ENCODE measurements around the gene MFSD6.

Gene MFSD6

DNA sequence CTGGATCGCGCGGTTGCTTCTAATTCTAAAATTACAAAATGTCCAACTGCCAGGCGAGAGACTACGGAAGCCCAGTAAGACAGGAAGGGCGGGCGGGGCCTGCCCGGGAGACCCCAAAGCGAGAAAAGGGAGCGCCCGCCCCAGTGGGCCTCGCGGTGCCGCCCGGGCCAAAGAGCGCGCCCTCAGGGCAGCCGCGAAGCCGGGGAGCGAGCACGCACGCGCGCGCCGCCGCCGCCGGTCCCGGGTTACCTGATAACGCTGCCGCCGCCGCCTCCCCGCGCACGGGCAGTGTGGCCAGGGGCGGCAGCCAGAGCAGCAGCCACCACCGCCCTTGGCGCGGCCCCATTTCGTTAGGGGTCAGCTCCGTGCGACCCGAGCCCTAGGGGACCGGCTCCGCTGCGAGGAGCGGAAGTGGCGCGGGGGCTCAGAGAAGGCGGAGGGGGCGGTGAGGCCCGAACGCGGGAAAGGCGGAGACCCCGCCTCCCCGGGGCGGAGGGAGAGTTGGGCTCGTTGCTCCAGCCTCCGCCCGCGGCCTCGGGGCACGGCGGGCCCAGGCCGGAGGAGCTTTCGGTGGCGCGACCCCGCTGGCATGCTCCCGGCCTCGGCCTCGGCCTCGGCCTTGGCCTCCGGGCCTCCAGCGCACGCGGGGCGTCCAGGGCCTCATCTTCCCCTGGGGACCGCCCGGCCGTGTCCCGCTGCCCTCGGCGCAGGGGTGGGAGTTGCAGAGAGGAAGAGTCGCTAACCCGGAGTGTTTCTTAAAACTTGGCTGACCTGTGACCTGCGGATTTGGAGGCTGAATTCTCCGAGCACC, 126.4 kb downstream of the MFSD6 start, which contains the start of gene NEMP2:
NEMP2 (minus strand) TSS at position 413 of the 811 bp plus-strand sequence; CDS start at position 346, 67 bp downstream.
- peak; percentile 67 for DNase-seq

DNA sequence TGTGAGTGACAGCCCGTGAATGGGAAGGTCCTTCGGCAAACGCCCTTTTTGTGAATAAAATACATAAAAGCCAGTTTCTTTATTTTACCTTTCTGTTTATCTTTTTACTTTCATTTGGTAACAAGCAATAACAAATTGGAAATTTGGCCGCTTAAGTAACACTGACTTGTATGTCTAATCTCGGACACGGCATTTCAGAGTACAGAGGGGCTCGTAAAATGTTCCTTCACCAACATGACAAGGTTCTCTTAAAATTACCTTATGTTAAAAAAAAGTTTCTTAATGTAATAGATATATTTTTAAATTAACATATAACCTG, 126.9 kb downstream of the MFSD6 start:
- no peak for DNase-seq

DNA sequence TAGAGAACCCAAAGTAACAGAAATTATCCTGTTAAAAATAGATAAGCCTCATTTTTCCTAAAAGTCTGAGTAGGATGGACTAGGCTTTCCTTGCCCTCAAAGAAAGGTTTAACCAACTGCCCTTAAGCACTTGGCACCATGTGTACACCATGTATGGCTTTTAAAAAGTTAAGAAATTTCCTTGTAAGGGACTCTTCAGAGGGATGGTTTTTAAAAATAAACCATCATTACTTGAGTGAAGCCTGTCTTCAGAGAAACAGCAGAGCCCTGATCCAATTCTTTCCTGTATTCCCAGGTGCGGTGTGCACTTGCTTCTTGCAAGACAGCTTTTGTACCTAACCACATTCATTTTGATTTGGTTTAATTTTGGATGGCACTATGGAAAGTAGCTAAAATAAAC, 127.4 kb downstream of the MFSD6 start:
- no peak for DNase-seq

DNA sequence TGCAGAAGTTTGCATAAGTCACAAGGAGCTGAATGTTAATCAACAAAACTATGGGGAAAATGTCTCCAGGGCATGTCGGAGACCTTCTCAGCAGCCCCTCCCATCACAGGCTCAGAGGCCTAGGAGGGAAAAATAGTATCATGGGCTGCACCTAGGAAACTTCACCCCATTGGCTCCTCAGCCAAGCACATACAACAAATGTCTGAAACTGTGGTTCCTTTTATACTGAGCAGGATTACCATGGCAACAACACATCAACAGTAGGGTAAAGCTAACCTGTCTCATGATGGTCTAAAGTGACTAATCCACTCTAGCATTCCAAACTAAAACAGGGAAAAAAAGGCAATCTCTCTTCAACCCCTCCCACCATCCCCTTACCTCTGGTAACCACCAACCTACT, 129.6 kb downstream of the MFSD6 start:
- no peak for DNase-seq

DNA sequence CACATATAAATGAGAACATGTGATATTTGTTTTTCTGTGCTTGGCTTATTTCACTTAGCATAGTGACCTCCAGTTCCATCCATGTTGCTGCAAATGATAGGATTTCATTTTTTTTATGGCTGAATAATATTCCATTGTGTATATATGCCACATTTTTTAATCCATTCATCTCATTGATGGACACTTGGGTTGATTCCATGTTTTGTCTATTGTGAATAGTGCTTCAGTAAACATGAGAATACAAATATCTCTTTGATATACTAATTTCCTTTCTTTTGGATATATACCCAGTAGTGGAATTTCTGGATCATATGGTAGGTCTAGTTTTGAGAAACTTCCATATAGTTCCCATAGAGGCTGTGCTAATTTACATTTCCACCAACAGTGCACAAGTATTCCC, 130.0 kb downstream of the MFSD6 start:
- DNase-seq = no peak

DNA sequence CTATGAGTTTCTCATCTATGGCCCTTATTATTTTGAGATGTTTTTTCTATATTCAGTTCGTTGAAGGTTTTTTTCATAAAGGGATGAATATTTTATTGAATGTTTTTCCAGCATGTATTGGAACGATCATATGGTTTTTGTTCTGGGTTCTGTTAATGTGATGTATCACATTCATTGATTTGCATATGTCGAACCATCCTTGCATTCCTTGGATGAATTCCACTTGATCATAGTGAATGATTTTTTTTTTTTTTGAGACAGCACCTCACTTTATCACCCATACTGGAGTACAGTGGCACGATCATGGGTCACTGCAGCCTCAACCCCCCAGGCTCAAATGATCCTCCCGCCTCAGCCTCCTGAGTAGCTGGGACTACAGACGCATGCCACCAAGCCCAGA, 131.9 kb downstream of the MFSD6 start:
- DNase-seq = no peak

DNA sequence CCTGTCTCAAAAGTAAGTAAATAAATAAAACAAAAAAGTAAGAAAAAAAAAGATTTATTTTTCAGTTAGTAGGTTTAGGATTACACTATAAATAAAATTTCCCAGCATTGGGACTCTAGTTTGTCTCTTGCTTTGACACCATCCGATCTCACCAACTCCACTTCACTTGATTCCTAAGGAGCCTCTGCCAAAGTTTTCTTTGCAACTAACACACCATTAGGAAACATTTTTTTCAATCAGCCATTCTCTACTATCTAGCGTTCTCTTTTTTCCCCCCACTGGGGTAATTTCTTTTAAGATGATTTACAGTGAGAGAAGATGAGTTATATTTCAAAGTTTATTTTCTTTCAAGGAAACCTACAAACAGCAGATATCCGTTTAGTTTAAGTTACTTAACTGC, 136.9 kb downstream of the MFSD6 start:
- no peak for DNase-seq

DNA sequence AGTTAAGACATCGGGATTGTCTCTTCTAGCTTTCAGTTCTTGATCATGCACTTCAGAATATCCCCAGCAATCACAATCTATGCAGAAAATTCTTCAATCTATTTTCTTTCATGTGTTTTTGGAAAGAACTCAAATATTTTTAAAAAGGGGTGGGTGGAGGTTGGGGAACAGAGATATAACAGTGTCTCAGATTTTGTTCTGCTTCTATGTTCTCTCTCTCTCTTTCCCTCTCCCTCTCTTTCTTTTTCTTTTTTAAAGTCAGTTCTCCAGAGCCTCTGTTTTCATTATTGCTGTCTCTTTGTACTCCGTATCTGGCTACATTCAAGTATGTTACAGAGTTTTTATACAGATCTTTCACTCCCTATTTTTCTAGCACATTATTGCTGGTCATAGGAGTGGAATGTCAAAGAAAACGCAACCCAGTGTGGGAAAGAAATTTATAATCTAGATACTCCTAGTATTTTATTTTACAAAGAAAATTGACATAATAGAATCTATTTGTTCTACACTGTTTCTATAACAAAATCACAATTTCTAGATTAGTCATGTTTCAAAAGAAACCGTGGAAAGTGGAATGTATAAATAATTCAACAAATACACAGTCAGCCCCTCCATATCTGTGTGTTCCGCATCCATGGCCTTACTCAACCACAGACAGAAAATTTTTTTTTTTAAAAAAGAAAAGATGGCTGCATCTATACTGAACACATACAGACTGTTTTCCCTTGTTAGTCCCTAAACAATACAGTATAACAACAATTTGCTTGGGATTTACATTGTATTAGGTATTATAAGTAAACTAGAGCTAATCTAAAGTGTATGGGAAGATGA, 137.6 kb downstream of the MFSD6 start:
- DNase-seq = no peak

DNA sequence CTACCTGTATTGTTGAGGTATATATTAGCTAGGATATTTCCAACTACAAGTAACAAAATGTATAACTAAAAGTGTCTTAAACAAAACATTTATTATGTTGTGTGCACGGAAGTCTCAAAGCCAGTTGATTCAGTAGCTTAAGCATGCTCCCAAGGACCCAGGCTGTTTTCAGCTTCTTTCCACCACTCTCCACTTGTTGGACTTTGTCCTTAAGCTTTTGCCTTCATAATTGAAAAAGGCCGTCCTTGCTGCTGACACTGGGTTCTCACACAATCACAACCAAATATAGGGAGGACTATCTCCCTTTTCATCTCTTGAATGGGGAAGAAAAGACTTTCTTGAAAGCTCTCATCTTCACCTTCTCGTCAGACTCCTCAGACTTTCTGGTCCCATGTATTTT, 138.6 kb downstream of the MFSD6 start:
- DNase-seq = no peak

DNA sequence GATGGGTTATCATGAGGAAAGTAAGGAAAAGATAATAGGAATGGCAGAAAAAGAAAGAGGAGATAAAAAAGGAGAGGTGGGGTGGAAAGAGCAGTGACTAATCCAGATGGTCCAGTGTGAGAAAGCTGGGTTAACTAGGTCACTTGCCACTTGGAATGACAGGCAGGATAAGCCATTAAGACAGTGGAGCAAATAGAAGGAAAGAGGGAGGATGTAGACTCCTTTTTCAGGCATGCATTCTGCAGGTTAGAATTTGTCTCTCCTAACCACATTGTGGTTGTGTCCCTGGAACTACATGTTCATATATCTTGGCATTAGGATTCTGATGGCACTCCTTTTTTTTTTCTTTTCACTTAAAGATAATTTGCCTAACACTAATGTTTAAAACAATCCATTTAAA, 139.7 kb downstream of the MFSD6 start:
- no peak for DNase-seq

DNA sequence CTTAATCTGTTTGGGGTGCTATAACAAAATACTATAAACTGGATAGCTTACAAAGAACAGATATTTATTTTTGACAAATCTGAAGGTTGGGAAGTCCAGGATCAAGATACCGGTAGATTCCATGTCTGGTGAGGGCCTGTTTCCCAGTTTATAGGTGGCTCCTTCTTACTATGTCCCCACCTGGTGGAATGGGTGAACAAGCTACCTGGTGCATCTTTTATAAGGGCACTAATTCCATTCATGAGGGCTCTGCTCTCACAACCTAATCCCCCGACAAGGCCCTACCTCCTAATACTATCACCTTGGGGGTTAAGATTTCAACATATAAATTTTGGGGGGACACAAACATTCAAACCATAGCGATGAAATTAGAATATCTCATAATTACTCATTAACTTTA, 142.0 kb downstream of the MFSD6 start:
- DNase-seq = no peak
